ENCODE measurements around the gene TOMM70. TPM values are rescaled to one million over a fixed set of nuclear protein-coding genes. Genes with fewer than 3 reads are reported as not detected.

TOMM70 gene
- total and polyA plus RNA-seq, 2 of the 13 experiments (the other 11 are each of a cell fraction or from before 2014, with no cell fraction given): 27.0 to 77.2 TPM

DNA sequence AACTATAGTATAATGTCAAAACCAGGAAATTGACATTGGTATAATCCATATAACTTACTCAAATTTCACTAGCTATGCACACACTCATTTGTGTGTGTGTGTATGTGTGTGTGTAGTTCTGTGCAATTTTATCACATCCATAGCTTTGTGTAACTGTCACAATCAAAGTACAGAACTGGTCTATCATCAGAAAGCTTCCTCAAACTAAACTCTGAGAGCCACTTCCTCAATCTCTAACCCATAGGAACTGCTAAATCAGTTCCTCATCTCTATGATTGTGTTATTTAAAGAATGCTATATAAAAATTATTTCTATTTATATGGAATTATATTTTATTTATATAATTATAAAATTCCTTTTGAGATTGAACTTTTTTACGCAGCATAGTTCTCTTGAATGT is 18.5 kb upstream of the TOMM70 start:
- H3K27me3 ChIP-seq (ENCODE audit: control insufficient read depth in 1 of 2, insufficient read depth in 2 of 2, low read length in 2 of 2): no peaks in the 10 kb centered on the region
- H4K20me1 ChIP-seq (ENCODE audit: insufficient read depth, low read length): no peaks in the 10 kb centered on the region
- in situ Hi-C loops (cut with HindIII; ENCODE audit: extremely low pct_ligation_motif_present, low pct_unique_long_range_greater_than_20kb) (no loop called here), intact Hi-C loops (cut with micrococcal nuclease; ENCODE audit: unreplicated experiment) (no loop called here)
- no peaks in the 10 kb centered on the region for H3K9me3 ChIP-seq (ENCODE audit: low read length)
- ChIA-PET POLR2A (no interaction called here), CTCF (ENCODE audit: low intra/inter-chr PET ratio, low total read pairs) (no interaction called here)
- H2AFZ ChIP-seq (ENCODE audit: low read length): no peak overlapping the region
- peaks cover 14% of the 10 kb centered on the region for H3K4me1 ChIP-seq (ENCODE audit: insufficient read depth, low read length)
- no TSS peak for BruUV-seq (replicated peaks)
- no peak overlapping the region for H3K9ac ChIP-seq (ENCODE audit: insufficient read depth, low read depth, low read length)
- peaks cover 5% of the 10 kb centered on the region for H3K79me2 ChIP-seq (ENCODE audit: insufficient read depth, low read length)
- WGBS (ENCODE audit: low lambda C conversion rate): 98% methylated on average over 1 of the region's 1 CpG
- FAIRE-seq (no peak), ATAC-seq (no peak), DNase-seq (ENCODE audit: low spot score) (no peak)
- no peaks in the 10 kb centered on the region for H3K36me3 ChIP-seq (replicated peaks in 1 of 2; ENCODE audit: control insufficient read depth in 1 of 2, insufficient read depth in 2 of 2, low read length in 2 of 2)
- no peak overlapping the region for H3K4me2 ChIP-seq (ENCODE audit: low read depth, low read length)
- no peak overlapping the region for H3K27ac ChIP-seq (ENCODE audit: extremely low read length, insufficient read depth, low read length)
- TF ChIP-seq BRCA1 (CRISPR knock-in tag; IDR thresholded peaks at IDR 0.05): no peak
- TF ChIP-seq ZNF552 (CRISPR knock-in tag; IDR thresholded peaks at IDR 0.05; ENCODE audit: borderline replicate concordance): no peak
- TF ChIP-seq ZNF652 (CRISPR knock-in tag; IDR thresholded peaks at IDR 0.05; ENCODE audit: borderline replicate concordance, low read depth): no peak
- TF ChIP-seq HNF4G (IDR thresholded peaks at IDR 0.05; ENCODE audit: borderline replicate concordance, low read depth, low read length): no peak
- no peak for TF ChIP-seq HNF4G (CRISPR knock-in tag; IDR thresholded peaks at IDR 0.05; ENCODE audit: borderline replicate concordance, low read depth)
- H3K4me3 ChIP-seq (replicated peaks in 1 of 3; ENCODE audit: insufficient read depth in 1 of 3, low read depth in 2 of 3, low read length in 3 of 3): no peak overlapping the region

DNA sequence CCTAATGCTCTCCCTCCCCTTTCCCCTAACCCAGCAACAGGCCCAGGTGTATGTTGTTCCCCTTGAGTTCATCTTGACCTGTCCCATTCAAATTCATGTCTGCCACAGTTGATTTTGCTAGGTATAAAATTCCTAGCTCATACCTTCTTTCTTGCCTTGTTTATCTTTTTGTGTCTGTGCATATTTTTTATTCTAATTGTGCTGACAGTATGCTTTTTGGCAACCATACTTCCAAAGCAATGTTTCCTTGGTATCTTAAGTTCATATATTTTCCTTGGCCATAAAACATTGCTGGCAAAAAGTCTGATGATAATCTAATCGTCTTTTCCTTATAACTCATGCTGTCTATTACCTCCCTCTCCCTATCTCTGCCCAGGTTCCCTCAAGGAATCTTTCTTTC is 16.0 kb upstream of the TOMM70 start:
- TF ChIP-seq STAT5B (CRISPR knock-in tag; IDR thresholded peaks at IDR 0.05) (no peak), MEIS2 (CRISPR knock-in tag; IDR thresholded peaks at IDR 0.05) (no peak), MAFK (conservative IDR thresholded peaks at IDR 0.05 in 1 of 2, IDR thresholded peaks at IDR 0.05 in 1 of 2; ENCODE audit: low read length in 2 of 2) (peak; percentile 40 to 76; a peak in 3 of 4 replicates), MAFF (IDR thresholded peaks at IDR 0.05; ENCODE audit: low read depth, low read length) (peak; percentile 66; the same call in 1 of the 2 replicates), SALL2 (CRISPR knock-in tag; IDR thresholded peaks at IDR 0.05) (no peak), ZNF546 (CRISPR knock-in tag; conservative IDR thresholded peaks at IDR 0.05) (no peak)
- Histone ChIP-seq H3K27me3 (ENCODE audit: control insufficient read depth in 1 of 2, insufficient read depth in 2 of 2, low read length in 2 of 2) (no peaks in the 10 kb centered on the region), H3K4me3 (replicated peaks in 1 of 3; ENCODE audit: insufficient read depth in 1 of 3, low read depth in 2 of 3, low read length in 3 of 3) (no peak overlapping the region), H2AFZ (ENCODE audit: low read length) (no peak overlapping the region), H4K20me1 (ENCODE audit: insufficient read depth, low read length) (no peaks in the 10 kb centered on the region), H3K36me3 (replicated peaks in 1 of 2; ENCODE audit: control insufficient read depth in 1 of 2, insufficient read depth in 2 of 2, low read length in 2 of 2) (no peaks in the 10 kb centered on the region; a peak in 1 of 5 replicates), H3K4me1 (ENCODE audit: insufficient read depth, low read length) (peaks cover 17% of the 10 kb centered on the region), H3K9ac (ENCODE audit: insufficient read depth, low read depth, low read length) (no peak overlapping the region), H3K9me3 (ENCODE audit: low read length) (no peaks in the 10 kb centered on the region), H3K79me2 (ENCODE audit: insufficient read depth, low read length) (peaks cover 8% of the 10 kb centered on the region), H3K27ac (ENCODE audit: extremely low read length, insufficient read depth, low read length) (no peak overlapping the region), H3K4me2 (ENCODE audit: low read depth, low read length) (no peak overlapping the region)
- ATAC-seq (no peak), FAIRE-seq (no peak), DNase-seq (ENCODE audit: low spot score) (no peak)
- intact Hi-C loops (cut with micrococcal nuclease; ENCODE audit: unreplicated experiment) (no loop called here), in situ Hi-C loops (cut with HindIII; ENCODE audit: extremely low pct_ligation_motif_present, low pct_unique_long_range_greater_than_20kb) (no loop called here)
- no TSS peak for BruUV-seq (replicated peaks)
- POLR2A ChIA-PET: no interaction called here
- CTCF ChIA-PET (ENCODE audit: low intra/inter-chr PET ratio, low total read pairs): no interaction called here
- 100% methylated on average over 1 of the region's 1 CpG for WGBS (ENCODE audit: low lambda C conversion rate)
